ENCODE results near the gene MORN3.

MORN3 gene

DNA sequence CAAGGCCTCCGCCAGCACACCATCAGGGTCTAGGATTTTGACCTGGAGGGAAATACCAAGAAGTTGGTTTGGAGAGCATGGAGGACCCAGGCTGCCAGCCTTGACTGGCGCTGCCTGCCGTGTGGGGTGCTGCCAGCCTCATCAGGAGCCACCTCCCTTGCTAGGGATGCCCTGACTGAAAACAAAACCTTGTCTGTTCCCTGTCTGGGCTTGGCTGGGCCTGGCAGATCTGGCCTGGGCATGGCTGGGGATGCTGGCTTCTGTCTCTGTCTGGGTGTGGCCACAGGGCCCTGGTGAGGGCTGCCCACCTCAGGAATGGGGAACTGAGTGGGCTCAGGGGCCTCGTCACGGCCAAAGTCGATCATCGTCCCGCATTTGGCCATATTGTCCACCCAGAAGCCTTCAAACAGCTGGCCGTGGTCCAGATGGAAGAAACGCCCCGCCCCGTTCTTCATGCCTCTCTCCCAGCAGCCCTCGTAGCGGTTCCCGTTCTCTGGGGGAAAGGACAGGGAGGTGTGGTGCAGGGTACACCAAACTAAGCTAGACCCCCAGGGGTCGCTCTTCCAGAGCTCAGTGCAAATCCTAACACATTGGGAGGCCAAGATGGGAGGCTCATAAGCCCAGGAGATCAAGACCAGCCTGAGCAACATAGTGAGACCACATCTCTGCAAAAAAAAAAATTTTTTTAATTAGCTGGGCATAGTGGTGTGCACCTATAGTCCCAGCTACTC lies 16.5 kb downstream of the MORN3 start:
- TF ChIP-seq SIN3A (IDR thresholded peaks at IDR 0.05; ENCODE audit: borderline replicate concordance, insufficient read depth, low read length) (no peak), FOXP2 (optimal IDR thresholded peaks at IDR 0.05; ENCODE audit: borderline replicate concordance, extremely low read depth, extremely low read length, insufficient read depth) (no peak), POLR2AphosphoS5 (IDR thresholded peaks at IDR 0.05; ENCODE audit: low read depth, low read length) (no peak), TAF1 (IDR thresholded peaks at IDR 0.05; ENCODE audit: borderline replicate concordance, insufficient read depth, low read length) (no peak)
- TF ChIP-seq, protein P1, sequence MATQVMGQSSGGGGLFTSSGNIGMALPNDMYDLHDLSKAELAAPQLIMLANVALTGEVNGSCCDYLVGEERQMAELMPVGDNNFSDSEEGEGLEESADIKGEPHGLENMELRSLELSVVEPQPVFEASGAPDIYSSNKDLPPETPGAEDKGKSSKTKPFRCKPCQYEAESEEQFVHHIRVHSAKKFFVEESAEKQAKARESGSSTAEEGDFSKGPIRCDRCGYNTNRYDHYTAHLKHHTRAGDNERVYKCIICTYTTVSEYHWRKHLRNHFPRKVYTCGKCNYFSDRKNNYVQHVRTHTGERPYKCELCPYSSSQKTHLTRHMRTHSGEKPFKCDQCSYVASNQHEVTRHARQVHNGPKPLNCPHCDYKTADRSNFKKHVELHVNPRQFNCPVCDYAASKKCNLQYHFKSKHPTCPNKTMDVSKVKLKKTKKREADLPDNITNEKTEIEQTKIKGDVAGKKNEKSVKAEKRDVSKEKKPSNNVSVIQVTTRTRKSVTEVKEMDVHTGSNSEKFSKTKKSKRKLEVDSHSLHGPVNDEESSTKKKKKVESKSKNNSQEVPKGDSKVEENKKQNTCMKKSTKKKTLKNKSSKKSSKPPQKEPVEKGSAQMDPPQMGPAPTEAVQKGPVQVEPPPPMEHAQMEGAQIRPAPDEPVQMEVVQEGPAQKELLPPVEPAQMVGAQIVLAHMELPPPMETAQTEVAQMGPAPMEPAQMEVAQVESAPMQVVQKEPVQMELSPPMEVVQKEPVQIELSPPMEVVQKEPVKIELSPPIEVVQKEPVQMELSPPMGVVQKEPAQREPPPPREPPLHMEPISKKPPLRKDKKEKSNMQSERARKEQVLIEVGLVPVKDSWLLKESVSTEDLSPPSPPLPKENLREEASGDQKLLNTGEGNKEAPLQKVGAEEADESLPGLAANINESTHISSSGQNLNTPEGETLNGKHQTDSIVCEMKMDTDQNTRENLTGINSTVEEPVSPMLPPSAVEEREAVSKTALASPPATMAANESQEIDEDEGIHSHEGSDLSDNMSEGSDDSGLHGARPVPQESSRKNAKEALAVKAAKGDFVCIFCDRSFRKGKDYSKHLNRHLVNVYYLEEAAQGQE (IDR thresholded peaks at IDR 0.05; ENCODE audit: insufficient read depth in 1 of 2, low read depth in 2 of 2, low read length in 2 of 2): no peak

DNA sequence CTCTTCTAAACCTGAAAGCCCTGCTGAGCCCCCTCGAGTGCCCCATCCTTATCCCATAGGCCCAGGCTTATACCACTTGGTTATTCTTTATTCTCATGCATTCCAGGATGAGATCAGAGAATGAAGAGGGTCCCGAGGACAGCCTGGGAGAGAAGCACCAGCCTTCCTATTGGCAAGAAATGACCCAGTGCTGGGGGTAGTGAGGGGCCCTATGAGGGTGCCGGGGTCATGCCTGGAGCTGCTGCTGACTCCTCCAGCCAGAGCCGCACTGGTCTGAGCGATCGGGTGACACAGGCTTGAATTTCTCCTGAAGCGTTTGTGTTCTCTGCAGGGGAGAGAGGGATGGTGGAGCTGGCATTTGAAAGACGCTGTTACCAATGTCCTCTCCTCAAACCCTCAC lies 18.1 kb downstream of the MORN3 start:
- TF ChIP-seq TAF1 (IDR thresholded peaks at IDR 0.05; ENCODE audit: borderline replicate concordance, insufficient read depth, low read length): no peak
- TF ChIP-seq, protein P1 (IDR thresholded peaks at IDR 0.05; ENCODE audit: insufficient read depth in 1 of 2, low read depth in 2 of 2, low read length in 2 of 2): no peak
- TF ChIP-seq FOXP2 (optimal IDR thresholded peaks at IDR 0.05; ENCODE audit: borderline replicate concordance, extremely low read depth, extremely low read length, insufficient read depth): no peak
- TF ChIP-seq POLR2AphosphoS5 (IDR thresholded peaks at IDR 0.05; ENCODE audit: low read depth, low read length): no peak
- no peak for TF ChIP-seq SIN3A (IDR thresholded peaks at IDR 0.05; ENCODE audit: borderline replicate concordance, insufficient read depth, low read length)

DNA sequence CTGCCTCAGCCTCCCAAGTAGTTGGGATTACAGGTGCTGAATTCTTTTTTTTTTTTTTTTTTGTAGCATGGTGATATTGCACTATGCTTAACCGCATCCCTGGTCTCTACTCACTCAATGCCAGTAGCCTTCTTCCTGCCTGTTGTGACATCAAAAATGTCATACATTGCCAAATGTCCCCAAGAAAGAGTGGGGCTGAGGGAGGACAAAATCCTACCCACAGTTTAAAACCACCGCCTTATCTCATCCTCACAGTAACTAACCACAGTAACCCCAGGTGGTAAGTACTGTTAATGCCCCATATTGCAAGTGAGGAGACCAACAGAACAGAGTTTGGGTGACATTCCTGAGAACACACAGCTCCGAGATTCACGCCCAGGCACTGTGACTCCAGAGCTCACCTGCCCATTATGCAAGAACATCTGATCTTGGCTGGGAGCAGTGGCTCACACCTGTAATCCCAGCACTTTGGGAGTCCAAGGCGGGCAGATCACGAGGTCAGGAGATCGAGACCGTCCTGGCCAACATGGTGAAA lies 19.6 kb downstream of the MORN3 start:
- TF ChIP-seq FOXP2 (optimal IDR thresholded peaks at IDR 0.05; ENCODE audit: borderline replicate concordance, extremely low read depth, extremely low read length, insufficient read depth) (no peak), TAF1 (IDR thresholded peaks at IDR 0.05; ENCODE audit: borderline replicate concordance, insufficient read depth, low read length) (no peak), SIN3A (IDR thresholded peaks at IDR 0.05; ENCODE audit: borderline replicate concordance, insufficient read depth, low read length) (no peak), POLR2AphosphoS5 (IDR thresholded peaks at IDR 0.05; ENCODE audit: low read depth, low read length) (no peak)
- TF ChIP-seq, protein P1 (IDR thresholded peaks at IDR 0.05; ENCODE audit: insufficient read depth in 1 of 2, low read depth in 2 of 2, low read length in 2 of 2): no peak

DNA sequence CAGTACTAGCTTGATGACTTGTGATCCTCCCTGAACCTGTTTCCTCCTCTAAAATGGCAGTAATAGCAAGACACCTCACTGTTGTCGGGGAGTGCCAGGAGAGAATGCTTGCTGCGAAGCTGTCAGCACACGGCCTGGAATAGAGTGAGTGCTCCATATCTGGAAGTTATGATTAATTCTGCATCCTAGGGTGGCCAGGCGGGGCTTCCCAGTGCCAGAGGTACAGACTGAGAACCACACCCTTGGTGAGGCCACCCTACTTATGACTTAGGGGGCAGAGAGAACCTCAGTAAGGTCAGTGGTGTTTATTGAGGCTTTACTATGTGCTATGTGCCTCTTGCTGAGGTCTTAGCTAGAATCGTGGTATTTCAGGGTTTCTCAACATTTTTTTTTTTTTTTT lies 20.1 kb downstream of the MORN3 start:
- TF ChIP-seq, protein P1 (IDR thresholded peaks at IDR 0.05; ENCODE audit: insufficient read depth in 1 of 2, low read depth in 2 of 2, low read length in 2 of 2): no peak

All from PFSK-1 (cell line).